NK-92 treated with Interleukin-12 subunit alpha and Interleukin-12 subunit beta, amount 100 ng/mL, for 24 hours (cell line): ENCODE measurements around the gene MND1.
"Not testable (repeated sequence)": the region's sequence is repeated elsewhere in the genome, so short reads cannot be mapped to it uniquely, and the experiment has no call there.

Experiments used
- DNase-seq: peaks from one replicate; lab custom pipeline; 2025; lab: John Stamatoyannopoulos, UW

MND1 gene

DNA sequence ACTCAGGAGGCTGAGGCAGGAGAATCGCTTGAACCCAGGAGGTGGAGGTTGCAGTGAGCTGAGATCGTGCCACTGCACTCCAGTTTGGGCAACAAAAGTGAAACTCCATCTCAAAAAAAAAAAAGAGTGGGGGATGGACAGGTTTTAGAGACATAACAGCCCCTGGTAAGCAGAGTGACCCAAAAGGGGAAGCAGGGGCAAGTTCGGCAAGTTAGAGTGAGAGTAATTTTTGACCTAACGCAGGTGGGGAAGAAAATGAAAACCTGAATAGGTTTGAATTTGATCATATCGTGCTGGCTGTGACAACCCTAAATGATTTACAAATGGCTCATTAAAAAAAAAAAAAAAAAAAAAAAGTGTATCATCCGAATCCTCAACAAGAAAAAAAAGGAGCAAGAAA lies 96.0 kb downstream of the MND1 start:
- no peak for DNase-seq

- no peak for DNase-seq
Measured at GRCh38 chr4:153447175-153447905, 102.9 kb downstream of the MND1 start.

GRCh38 chr4:153448003-153448731 lies 103.7 kb downstream of the MND1 start:
- no peak for DNase-seq

DNA sequence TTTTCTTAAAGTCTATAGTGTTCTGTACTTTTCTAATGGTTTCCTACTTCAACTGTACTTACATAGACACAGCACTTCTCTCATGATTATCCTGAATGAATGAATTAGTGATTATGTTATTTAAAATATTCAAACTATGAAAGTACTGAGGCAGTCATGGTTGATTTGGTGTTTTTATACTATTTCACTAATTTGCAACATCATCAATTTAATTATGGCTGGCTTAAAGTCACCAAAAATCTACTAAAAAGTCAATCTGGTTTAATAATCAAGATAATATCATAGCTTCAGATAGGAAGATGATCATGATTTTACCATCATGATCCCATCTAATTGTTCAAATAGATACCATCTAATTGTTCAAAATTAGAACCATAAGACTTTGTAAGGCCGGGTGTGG lies 104.8 kb downstream of the MND1 start:
- DNase-seq, result no peak

- DNase-seq, result no peak
Measured at GRCh38 chr4:153450544-153450917, 106.0 kb downstream of the MND1 start.

DNA sequence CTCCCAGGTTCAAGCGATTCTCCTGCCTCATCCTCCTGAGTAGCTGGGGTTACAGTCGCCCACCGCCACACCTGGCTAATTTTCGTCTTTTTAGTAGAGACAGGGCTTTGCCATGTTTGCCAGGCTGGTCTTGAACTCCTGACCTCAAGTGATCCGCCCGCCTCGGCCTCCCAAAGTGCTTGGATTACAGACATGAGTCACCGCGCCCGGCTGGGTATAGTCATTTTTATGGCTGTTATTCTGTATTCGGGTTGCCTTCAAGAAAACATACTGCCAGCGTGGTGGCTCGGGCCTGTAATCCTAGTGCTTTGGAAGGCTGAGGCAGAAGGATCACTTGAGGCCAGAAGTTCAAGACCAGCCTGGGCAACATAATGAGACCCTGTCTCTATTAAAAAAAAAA lies 106.7 kb downstream of the MND1 start:
- DNase-seq, result not testable (repeated sequence)

DNA sequence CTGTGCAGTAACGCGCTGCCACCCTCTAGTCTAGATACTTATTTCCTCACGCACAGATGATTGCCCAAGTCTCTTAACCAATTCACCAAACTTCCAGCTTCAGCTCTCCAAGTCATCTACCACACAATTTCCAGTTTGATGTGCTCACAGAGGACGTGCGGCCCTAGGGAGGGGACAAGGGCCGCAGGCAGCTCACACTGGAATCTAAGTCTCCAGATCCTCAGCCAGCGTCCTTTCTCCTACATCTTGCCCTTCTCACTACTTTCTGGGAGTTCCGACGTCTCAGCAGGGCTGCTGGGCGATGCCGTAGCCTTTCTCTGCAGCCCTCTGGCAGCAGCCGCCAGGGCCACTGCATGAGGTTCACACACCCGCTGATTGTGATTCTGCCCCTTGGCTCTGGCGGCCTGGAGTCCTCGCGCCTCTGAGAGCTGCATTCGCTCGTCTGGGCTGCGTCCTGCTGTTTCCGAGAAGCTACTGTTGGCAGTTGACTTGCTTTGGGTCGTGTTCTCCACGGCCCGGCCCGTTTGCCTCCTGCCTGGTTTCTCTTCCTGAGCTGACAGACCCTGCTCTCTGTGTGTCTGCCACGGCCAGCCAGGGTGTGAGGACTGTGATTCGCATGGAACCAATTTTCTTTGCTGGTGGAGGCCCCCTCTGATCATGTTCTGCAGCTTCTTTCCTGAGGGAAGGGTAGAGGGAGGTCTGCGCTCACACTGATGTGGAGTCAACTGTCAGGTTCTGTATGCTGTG lies 107.6 kb downstream of the MND1 start:
- DNase-seq, result no peak

GRCh38 chr4:153452658-153453378 lies 108.3 kb downstream of the MND1 start:
- DNase-seq, result no peak

DNA sequence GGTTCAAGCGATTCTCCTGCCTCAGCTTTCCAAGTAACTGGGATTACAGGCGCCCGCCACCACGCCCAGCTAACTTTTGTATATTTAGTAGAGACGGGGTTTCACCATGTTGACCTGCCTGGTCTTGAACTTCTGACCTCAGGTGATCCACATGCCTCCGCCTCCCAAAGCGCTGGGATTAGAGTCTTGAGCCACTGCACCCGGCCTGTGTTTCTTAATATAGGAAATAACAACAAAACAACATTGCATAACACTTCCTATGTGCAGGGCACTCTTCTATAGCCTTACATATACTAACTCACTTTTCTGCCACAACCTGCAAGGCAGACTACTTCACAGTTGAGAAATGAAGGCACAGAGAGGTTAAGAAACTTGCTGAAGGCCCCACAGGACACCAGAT lies 108.9 kb downstream of the MND1 start:
- no peak for DNase-seq

DNA sequence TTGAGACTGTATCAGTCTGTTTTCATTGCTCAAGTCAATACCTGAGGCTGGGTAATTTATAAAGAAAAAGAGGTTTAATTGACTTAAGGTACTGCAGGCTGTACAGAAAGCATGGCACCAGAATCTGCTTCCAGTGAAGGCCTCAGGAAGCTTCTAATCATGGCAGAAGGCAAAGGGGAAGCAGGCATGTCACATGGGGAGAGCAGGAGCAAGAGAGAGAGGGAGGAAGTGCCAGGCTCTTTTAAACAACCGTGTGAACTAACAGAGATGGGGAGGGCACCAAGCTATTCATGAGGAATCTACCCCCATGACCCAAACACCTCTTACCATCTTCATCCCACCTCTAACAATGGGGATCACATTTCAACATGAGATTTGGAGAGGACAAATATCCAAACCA lies 114.5 kb downstream of the MND1 start:
- no peak for DNase-seq

DNA sequence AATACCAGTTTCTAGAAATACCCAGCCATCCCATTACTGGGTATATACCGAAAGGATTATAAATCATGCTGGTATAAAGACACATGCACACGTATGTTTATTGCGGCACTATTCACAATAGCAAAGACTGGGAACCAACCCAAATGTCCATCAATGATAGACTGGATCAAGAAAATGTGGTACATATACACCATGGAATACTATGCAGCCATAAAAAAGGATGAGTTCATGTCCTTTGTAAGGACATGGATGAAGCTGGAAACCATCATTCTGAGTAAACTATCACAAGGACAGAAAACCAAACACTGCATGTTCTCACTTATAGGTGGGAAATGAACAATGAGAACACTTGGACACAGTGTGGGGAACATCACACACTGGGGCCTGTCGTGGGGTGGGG lies 117.1 kb downstream of the MND1 start:
- DNase-seq, result not testable (repeated sequence)

- DNase-seq, result no peak
Measured at GRCh38 chr4:153464068-153464467, 119.6 kb downstream of the MND1 start.
